ENCODE data around the gene DYNC2LI1.

Gene DYNC2LI1

GRCh38 chr2:43810888-43811287 is 37.0 kb downstream of the DYNC2LI1 start:
- no peak for DNase-seq
- no peaks in the 10 kb centered on the region for H3K27me3 ChIP-seq
- H3K4me3 ChIP-seq: no peak overlapping the region
- H3K4me1 ChIP-seq: peaks cover 0 to 6% (median 1%) of the 10 kb centered on the region in 4 donors
- no peak overlapping the region for H3K27ac ChIP-seq
- TF ChIP-seq CTCF (IDR thresholded peaks at IDR 0.05): no peak
- peaks cover 20 to 49% (median 35%) of the 10 kb centered on the region in 3 donors for H3K36me3 ChIP-seq
- intact Hi-C loops (cut with DNase I; ENCODE audit: low total_unique reads): no loop called here
- no peaks in the 10 kb centered on the region for H3K9me3 ChIP-seq

- Histone ChIP-seq H3K27ac (no peak overlapping the region), H3K4me1 (peaks cover 0 to 6% (median 1%) of the 10 kb centered on the region in 4 donors), H3K9me3 (no peaks in the 10 kb centered on the region), H3K27me3 (no peaks in the 10 kb centered on the region), H3K4me3 (no peak overlapping the region), H3K36me3 (peaks cover 20 to 39% (median 24%) of the 10 kb centered on the region in 3 donors)
- intact Hi-C loops (cut with DNase I; ENCODE audit: low total_unique reads): no loop called here
- no peak for DNase-seq
- no peak for TF ChIP-seq CTCF (IDR thresholded peaks at IDR 0.05)
These were observed 38.2 kb downstream of the DYNC2LI1 start for GRCh38 chr2:43812006-43812405.

GRCh38 chr2:43812947-43813346 is 39.1 kb downstream of the DYNC2LI1 start:
- Histone ChIP-seq H3K4me3 (no peak overlapping the region), H3K27me3 (no peaks in the 10 kb centered on the region), H3K9me3 (no peaks in the 10 kb centered on the region), H3K36me3 (peaks cover 14 to 30% (median 20%) of the 10 kb centered on the region in 3 donors), H3K4me1 (peaks cover 0 to 6% (median 1%) of the 10 kb centered on the region in 4 donors), H3K27ac (no peak overlapping the region)
- no peak for DNase-seq
- no peak for TF ChIP-seq CTCF (IDR thresholded peaks at IDR 0.05)
- intact Hi-C loops (cut with DNase I; ENCODE audit: low total_unique reads): no loop called here

- intact Hi-C loops (cut with DNase I; ENCODE audit: low total_unique reads): no loop called here
- no peak for TF ChIP-seq CTCF (IDR thresholded peaks at IDR 0.05)
- H3K4me3 ChIP-seq: no peak overlapping the region
- H3K27me3 ChIP-seq: no peaks in the 10 kb centered on the region
- H3K4me1 ChIP-seq: peaks cover 0 to 6% (median 1%) of the 10 kb centered on the region in 4 donors
- H3K9me3 ChIP-seq: no peaks in the 10 kb centered on the region
- peaks cover 8 to 17% (median 9%) of the 10 kb centered on the region in 3 donors for H3K36me3 ChIP-seq
- no peak overlapping the region for H3K27ac ChIP-seq
- no peak for DNase-seq
These were observed 40.9 kb downstream of the DYNC2LI1 start for GRCh38 chr2:43814711-43815110.

GRCh38 chr2:43818761-43819160 is 44.9 kb downstream of the DYNC2LI1 start:
- H3K4me3 ChIP-seq: no peak overlapping the region
- no peaks in the 10 kb centered on the region for H3K27me3 ChIP-seq
- H3K4me1 ChIP-seq: no peaks in the 10 kb centered on the region
- H3K27ac ChIP-seq: no peak overlapping the region
- intact Hi-C loops (cut with DNase I; ENCODE audit: low total_unique reads): no loop called here
- DNase-seq: peak in 1 of 2 donors; percentile 62
- peaks cover 0 to 4% (median 0%) of the 10 kb centered on the region in 3 donors for H3K36me3 ChIP-seq
- H3K9me3 ChIP-seq: no peaks in the 10 kb centered on the region
- TF ChIP-seq CTCF (IDR thresholded peaks at IDR 0.05): no peak

Data from tibial artery (tissue), 4 donors.